Measurements from ENCODE around the gene WDR31. TPM values are rescaled to one million over a fixed set of nuclear protein-coding genes. Genes with fewer than 3 reads are reported as not detected.
"Not testable (repeated sequence)": the region's sequence is repeated elsewhere in the genome, so short reads cannot be mapped to it uniquely, and the experiment has no call there.

The WDR31 gene
- total RNA-seq, 1 donor from 2014 or later = 3.0 TPM

DNA sequence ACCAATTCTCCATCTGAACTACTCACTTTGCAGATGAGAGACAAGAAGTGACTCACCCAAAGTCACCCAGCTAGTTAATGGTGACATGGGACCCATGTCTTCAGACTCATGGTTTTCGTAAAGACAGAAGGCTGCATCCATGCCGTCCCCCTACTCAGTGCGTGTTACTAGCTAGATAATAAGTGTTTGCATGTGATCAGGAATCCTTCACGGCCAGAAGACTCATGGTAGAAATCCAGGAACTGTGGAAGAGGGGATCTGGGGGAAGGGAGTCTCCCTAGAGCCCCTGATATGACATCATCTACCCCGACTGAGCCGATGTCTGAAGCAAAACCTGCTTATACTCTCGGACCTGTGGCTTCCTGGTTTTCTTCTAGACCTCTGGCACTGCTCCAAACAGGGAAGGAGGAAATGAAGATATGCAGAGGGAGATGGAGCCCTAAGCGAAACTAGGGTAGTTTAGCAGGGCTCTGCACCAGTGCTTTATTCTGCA lies 40.2 kb downstream of the WDR31 start:
- Histone ChIP-seq H3K27me3 (ENCODE audit: control insufficient read depth, insufficient read depth, low read length) (no peaks in the 10 kb centered on the region), H3K4me3 (ENCODE audit: low read depth, low read length) (no peak overlapping the region), H3K36me3 (ENCODE audit: control insufficient read depth, insufficient read depth, low read length) (no peaks in the 10 kb centered on the region)
- peak; percentile 9 for DNase-seq (ENCODE audit: low read depth)
- TF ChIP-seq, protein P1, sequence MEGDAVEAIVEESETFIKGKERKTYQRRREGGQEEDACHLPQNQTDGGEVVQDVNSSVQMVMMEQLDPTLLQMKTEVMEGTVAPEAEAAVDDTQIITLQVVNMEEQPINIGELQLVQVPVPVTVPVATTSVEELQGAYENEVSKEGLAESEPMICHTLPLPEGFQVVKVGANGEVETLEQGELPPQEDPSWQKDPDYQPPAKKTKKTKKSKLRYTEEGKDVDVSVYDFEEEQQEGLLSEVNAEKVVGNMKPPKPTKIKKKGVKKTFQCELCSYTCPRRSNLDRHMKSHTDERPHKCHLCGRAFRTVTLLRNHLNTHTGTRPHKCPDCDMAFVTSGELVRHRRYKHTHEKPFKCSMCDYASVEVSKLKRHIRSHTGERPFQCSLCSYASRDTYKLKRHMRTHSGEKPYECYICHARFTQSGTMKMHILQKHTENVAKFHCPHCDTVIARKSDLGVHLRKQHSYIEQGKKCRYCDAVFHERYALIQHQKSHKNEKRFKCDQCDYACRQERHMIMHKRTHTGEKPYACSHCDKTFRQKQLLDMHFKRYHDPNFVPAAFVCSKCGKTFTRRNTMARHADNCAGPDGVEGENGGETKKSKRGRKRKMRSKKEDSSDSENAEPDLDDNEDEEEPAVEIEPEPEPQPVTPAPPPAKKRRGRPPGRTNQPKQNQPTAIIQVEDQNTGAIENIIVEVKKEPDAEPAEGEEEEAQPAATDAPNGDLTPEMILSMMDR (IDR thresholded peaks at IDR 0.05; ENCODE audit: insufficient read depth, low read length, poor library complexity, severe bottlenecking) = no peak

DNA sequence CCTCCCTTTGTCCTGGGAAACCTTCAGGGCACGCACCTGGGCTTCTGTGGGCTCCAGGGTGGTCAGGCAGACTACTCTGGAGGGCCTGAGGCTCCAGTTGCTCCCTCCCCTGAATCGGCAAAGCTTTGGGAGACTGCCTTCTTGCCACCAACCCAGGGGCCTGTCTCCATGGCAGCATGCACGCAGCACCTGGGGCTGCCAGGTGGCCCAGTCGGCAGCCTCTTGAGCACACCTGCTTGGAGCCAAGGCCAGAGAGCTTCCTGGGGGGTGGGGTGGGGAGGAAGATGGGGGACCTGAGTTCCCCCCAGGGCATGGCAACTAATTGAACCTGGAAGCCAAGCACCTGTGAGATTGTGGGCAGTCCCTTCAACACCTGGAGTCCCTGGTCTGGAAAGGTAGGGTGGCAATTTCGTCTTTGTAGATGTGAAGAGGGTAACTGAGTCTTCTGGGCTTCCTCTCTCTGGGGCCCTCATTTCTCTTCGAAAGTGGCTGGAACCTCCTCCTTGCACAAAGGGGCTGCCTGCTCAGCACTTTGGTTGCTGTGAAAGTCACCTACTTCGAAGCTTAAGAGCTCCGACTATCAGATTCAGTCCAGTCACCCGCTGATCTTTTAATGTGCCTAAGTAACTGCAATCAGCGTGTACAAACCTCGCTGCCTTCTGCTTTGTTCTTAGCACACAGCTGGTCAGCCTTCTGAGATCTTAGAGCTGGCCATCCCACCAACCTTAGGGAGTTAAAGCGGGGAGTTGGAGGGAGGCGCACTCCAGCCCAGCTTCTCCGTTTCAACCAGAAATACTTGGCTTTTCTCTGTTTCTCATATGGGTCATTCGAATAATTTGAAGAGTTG lies 40.9 kb downstream of the WDR31 start:
- TF ChIP-seq, protein P1 (IDR thresholded peaks at IDR 0.05; ENCODE audit: insufficient read depth, low read length, poor library complexity, severe bottlenecking) = no peak
- no peak for DNase-seq (ENCODE audit: low read depth)
- no peaks in the 10 kb centered on the region for H3K27me3 ChIP-seq (ENCODE audit: control insufficient read depth, insufficient read depth, low read length)
- H3K36me3 ChIP-seq (ENCODE audit: control insufficient read depth, insufficient read depth, low read length) = no peaks in the 10 kb centered on the region
- H3K4me3 ChIP-seq (ENCODE audit: low read depth, low read length) = no peak overlapping the region

DNA sequence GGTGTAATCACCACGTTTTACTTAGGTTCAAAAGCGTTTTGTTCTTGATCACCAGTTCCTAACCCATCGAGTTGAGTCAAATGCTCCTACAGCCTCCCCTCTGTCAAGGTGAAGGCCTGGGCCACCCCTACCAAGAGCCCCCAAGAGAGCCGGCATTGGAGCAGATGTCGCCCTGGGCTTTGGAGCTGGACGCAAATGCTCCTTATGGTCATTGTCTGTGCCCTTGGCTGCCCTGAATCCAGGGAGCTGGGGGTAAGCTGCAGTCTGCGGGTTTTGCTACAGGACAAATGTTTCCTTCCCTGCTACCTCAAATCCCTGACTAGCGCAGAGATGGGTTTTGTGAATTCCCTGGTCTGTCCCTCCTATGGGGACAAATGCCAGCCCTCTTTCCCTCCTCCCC lies 41.8 kb downstream of the WDR31 start:
- TF ChIP-seq, protein P1 (IDR thresholded peaks at IDR 0.05; ENCODE audit: insufficient read depth, low read length, poor library complexity, severe bottlenecking) = no peak
- Histone ChIP-seq H3K36me3 (ENCODE audit: control insufficient read depth, insufficient read depth, low read length) (no peaks in the 10 kb centered on the region), H3K27me3 (ENCODE audit: control insufficient read depth, insufficient read depth, low read length) (no peaks in the 10 kb centered on the region), H3K4me3 (ENCODE audit: low read depth, low read length) (no peak overlapping the region)
- DNase-seq (ENCODE audit: low read depth) = no peak

DNA sequence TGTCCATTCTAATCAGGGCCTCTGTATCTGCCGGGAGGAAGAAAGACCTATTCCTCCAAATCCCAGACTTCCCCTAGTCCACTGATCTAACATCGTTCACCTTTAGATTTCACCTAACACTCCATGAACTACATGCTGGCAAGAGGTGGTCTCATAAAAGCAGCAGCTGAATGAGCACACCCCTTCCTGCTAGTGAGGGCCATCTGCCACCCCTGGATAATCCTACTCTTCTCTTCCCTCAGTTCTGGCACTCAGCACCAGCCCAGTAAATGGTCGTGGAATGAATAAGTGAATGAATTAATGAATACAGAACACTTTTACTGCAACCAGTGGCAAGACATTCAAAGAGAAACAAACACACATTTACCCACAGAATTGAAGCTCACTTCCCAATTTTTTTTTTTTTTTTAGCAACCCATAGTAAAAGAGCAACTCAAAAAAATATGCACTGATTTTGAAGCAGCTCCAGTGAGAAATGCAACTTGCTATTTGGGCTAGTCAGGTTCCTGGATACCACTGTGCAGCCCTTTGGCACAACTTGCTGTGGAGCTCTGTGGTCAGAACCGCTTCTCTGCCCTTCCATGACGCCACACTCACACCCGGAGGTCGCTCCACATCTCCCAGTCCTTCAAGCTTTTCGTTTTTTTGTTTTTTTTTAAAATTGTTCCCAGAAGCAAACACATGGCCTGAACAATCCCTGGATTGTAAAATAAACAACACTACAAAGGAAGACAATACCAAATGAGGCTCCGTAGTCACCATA lies 43.1 kb downstream of the WDR31 start:
- H3K27me3 ChIP-seq (ENCODE audit: control insufficient read depth, insufficient read depth, low read length) = no peaks in the 10 kb centered on the region
- no peak for DNase-seq (ENCODE audit: low read depth)
- no peaks in the 10 kb centered on the region for H3K36me3 ChIP-seq (ENCODE audit: control insufficient read depth, insufficient read depth, low read length)
- H3K4me3 ChIP-seq (ENCODE audit: low read depth, low read length) = no peak overlapping the region
- TF ChIP-seq, protein P1 (IDR thresholded peaks at IDR 0.05; ENCODE audit: insufficient read depth, low read length, poor library complexity, severe bottlenecking) = no peak

DNA sequence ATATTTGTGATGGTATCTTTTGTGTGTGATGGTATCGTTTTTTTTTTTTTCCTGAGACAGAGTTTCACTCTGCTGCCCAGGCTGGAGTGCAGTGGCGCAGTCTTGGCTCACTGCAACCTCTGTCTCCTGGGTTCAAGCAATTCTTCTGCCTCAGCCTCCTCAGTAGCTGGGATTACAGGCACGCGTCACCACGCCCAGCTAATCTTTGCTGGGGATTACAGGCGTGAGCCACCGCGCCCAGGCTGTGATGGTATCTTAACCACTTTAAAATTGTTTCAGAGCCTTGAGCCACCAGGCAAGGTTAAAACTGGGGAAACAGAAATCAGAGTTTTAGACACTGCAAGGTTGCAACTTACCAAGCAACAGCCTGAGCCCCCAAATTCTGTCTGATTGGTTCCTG lies 43.8 kb downstream of the WDR31 start:
- DNase-seq (ENCODE audit: low read depth); H3K4me3 ChIP-seq (ENCODE audit: low read depth, low read length); H3K36me3 ChIP-seq (ENCODE audit: control insufficient read depth, insufficient read depth, low read length): not testable (repeated sequence)

DNA sequence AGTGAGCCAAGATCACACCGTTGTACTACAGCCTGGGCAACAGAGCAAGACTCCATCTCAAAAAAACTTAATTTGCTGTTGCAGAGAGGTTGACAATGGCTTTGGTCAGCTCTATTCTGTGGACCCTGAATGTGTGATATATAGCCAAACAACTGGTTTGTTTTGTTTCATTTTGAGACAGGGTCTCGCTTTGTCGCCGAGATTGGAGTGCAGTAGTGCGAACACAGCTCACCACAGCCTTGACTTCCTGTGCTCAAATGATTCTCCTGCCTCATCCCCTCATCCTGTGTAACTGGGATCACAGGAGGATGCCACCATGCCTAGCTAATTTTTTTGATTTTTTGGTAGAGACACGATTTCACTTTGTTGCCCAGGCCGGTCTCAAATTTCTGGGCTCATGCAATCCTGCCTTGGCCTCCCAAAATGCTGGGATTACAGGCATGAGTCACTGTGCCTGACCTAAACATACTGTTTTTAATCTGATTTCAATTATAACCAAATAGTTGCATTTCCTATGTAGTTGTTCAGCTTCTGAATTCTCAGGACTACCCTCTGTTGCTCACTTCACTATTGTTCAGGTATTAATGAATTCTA lies 46.7 kb downstream of the WDR31 start:
- Histone ChIP-seq H3K27me3 (ENCODE audit: control insufficient read depth, insufficient read depth, low read length) (no peaks in the 10 kb centered on the region), H3K36me3 (ENCODE audit: control insufficient read depth, insufficient read depth, low read length) (peaks cover 1% of the 10 kb centered on the region), H3K4me3 (ENCODE audit: low read depth, low read length) (no peak overlapping the region)
- TF ChIP-seq, protein P1 (IDR thresholded peaks at IDR 0.05; ENCODE audit: insufficient read depth, low read length, poor library complexity, severe bottlenecking) = no peak
- DNase-seq (ENCODE audit: low read depth) = no peak

More for the DNA sequence above, 43.8 kb downstream of the WDR31 start:
- not testable (repeated sequence) for H3K27me3 ChIP-seq (ENCODE audit: control insufficient read depth, insufficient read depth, low read length)

Data from kidney epithelial cell (primary cell).